KMS-11 (cell line): ENCODE data around the gene CLPSL1.

Source experiments
- H2AFZ ChIP-seq: fragments of 200-600 bp; sonication (generic); 2 replicates; pipeline ENCODE4 v1.6.1; 2016; ENCODE audit warnings: antibody characterized with exemption, mixed run types, low read depth
- H3K27ac ChIP-seq: fragments of 200-600 bp; sonication (generic); 2 replicates; pipeline ENCODE4 v1.6.1; 2016; ENCODE audit warnings: mild to moderate bottlenecking, mixed run types
- H3K27me3 ChIP-seq: fragments of 200-600 bp; sonication (generic); 2 replicates; pipeline ENCODE4 v1.6.1; 2017; ENCODE audit warnings: mild to moderate bottlenecking, low read depth, mixed run types, moderate library complexity; ENCODE audit not compliant: insufficient read depth
- H3K36me3 ChIP-seq: fragments of 200-600 bp; sonication (generic); 2 replicates; pipeline ENCODE4 v1.6.1; 2017; ENCODE audit warnings: mild to moderate bottlenecking, mixed run types; ENCODE audit not compliant: insufficient read depth
- H3K4me1 ChIP-seq: fragments of 200-600 bp; sonication (generic); 2 replicates; pipeline ENCODE4 v1.6.1; 2016; ENCODE audit warnings: mild to moderate bottlenecking, low read depth, mixed run types; ENCODE audit not compliant: poor library complexity, severe bottlenecking
- H3K4me2 ChIP-seq: fragments of 200-600 bp; sonication (generic); 2 replicates; pipeline ENCODE4 v1.7.0; 2016; ENCODE audit warnings: mild to moderate bottlenecking, mixed run types
- H3K4me3 ChIP-seq: fragments of 200-600 bp; sonication (generic); IDR thresholded peaks from 2 replicates; pipeline ENCODE4 v1.6.1; 2017; ENCODE audit warnings: low read depth, low read length, mixed read lengths; ENCODE audit not compliant: insufficient read depth
- H3K79me2 ChIP-seq: fragments of 200-600 bp; sonication (generic); 2 replicates; pipeline ENCODE4 v1.6.1; 2016; ENCODE audit warnings: low read depth, mixed run types; ENCODE audit not compliant: insufficient read depth
- H3K9ac ChIP-seq: fragments of 200-600 bp; sonication (generic); 2 replicates; pipeline ENCODE4 v1.6.1; 2016; ENCODE audit warnings: mild to moderate bottlenecking, mixed run types
- H4K20me1 ChIP-seq: fragments of 200-600 bp; sonication (generic); 2 replicates; pipeline ENCODE4 v1.6.1; 2016; ENCODE audit warnings: mild to moderate bottlenecking, mixed run types; ENCODE audit not compliant: insufficient read depth
- TF ChIP-seq, protein P1 (sequence below): fragments of 200-600 bp; sonication (generic); conservative IDR thresholded peaks from 2 replicates; pipeline ENCODE4 v1.6.1; 2017; ENCODE audit warnings: low read depth, mild to moderate bottlenecking, antibody characterized with exemption, low read length, moderate library complexity, mixed read lengths

The CLPSL1 gene

DNA sequence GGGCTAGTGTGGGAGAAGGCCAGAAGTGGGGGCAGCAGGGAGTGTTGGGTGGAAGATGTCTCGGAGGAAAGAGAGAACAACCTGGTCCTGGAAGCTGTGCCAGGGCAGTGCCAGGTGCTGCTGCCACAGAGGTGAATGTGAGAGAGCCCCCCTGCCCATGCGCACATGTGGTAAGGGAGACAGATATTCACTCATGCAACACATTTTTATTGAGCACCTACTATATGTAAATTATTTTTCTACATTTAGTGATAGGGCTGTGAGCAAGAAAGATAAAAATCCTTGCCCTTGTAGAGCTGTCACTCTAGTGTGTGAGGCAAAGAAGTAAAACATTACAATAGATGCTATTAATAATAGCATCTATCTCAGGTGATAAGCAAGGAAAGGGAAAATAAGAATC lies 471 bp downstream of the CLPSL1 start:
- Histone ChIP-seq H3K4me2 (no peak overlapping the region), H4K20me1 (no peaks in the 10 kb centered on the region), H3K9ac (no peak overlapping the region), H3K4me1 (no peaks in the 10 kb centered on the region), H3K36me3 (no peaks in the 10 kb centered on the region), H3K27me3 (no peaks in the 10 kb centered on the region), H2AFZ (no peak overlapping the region), H3K4me3 (no peak overlapping the region), H3K27ac (no peak overlapping the region), H3K79me2 (no peaks in the 10 kb centered on the region)
- TF ChIP-seq, protein P1, sequence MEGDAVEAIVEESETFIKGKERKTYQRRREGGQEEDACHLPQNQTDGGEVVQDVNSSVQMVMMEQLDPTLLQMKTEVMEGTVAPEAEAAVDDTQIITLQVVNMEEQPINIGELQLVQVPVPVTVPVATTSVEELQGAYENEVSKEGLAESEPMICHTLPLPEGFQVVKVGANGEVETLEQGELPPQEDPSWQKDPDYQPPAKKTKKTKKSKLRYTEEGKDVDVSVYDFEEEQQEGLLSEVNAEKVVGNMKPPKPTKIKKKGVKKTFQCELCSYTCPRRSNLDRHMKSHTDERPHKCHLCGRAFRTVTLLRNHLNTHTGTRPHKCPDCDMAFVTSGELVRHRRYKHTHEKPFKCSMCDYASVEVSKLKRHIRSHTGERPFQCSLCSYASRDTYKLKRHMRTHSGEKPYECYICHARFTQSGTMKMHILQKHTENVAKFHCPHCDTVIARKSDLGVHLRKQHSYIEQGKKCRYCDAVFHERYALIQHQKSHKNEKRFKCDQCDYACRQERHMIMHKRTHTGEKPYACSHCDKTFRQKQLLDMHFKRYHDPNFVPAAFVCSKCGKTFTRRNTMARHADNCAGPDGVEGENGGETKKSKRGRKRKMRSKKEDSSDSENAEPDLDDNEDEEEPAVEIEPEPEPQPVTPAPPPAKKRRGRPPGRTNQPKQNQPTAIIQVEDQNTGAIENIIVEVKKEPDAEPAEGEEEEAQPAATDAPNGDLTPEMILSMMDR: no peak

DNA sequence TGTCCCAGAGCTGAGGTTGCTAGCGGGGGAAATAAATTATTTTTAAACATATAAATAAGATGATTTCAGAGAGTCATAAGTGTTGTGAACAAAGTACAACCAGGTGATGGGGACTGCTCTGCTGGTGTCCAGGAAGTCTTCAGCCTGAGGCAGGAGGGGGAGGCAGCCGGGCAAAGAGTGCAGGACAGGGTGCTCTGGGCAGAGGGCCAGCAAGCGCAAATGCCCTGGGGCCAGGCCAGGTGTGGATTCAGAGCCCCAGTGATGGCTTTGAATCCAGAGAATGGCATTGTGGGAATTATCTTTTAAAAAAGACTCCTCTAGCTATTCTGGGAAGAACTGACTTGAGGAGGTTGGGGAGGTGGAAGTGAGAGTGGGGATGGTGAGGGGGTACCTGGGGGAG lies 1.6 kb downstream of the CLPSL1 start:
- Histone ChIP-seq H3K4me3 (no peak overlapping the region), H3K27me3 (no peaks in the 10 kb centered on the region), H3K79me2 (no peaks in the 10 kb centered on the region), H2AFZ (no peak overlapping the region), H3K4me1 (no peaks in the 10 kb centered on the region), H4K20me1 (no peaks in the 10 kb centered on the region), H3K36me3 (no peaks in the 10 kb centered on the region), H3K27ac (no peak overlapping the region), H3K9ac (no peak overlapping the region), H3K4me2 (no peak overlapping the region)
- TF ChIP-seq, protein P1: no peak

DNA sequence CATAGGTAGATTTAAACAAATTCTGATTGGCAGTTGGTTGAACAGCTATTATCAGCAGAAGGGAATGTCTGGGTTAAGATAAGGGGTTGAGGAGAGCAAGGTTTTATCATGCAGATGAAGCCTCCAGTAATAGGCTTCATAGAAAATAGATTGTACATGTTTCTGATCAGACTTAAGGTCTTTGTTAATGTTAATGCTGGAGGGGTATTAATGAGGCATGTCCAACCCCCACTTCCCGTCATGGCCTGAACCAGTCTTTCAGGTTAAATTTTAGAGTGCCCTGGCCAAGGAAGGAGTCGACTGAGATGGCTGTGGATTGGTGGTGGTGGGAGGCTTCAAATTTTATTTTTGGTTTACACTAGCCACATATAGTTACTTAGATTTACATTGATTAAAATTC lies 3.4 kb downstream of the CLPSL1 start:
- TF ChIP-seq, protein P1: no peak
- Histone ChIP-seq H3K36me3 (no peaks in the 10 kb centered on the region), H4K20me1 (no peaks in the 10 kb centered on the region)

DNA sequence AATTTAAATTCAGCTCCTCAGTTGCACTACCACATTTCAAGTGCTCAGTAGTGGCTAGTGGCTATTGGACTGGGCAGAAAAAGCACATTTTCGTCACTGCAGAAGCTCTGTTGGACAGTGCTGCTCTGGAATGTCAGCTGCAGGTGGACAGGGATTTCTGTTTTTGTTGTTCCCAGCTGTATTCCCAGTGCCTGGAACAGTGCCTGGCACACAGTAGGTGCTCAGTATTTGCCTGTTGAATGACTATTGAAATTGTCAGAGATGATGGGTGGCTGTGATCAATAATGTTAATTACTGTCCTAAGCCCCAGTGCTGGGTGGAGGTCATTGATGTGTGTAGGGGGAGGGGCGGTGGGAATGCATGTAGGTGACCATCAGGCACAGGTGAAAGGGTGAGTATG lies 5.5 kb downstream of the CLPSL1 start:
- Histone ChIP-seq H3K4me2 (no peak overlapping the region), H4K20me1 (no peaks in the 10 kb centered on the region)
- TF ChIP-seq, protein P1: no peak

More for the DNA sequence above, 3.4 kb downstream of the CLPSL1 start:
- Histone ChIP-seq H3K4me3 (no peak overlapping the region), H3K4me1 (no peaks in the 10 kb centered on the region), H2AFZ (no peak overlapping the region), H3K27me3 (no peaks in the 10 kb centered on the region), H3K27ac (no peak overlapping the region), H3K4me2 (no peak overlapping the region), H3K9ac (no peak overlapping the region), H3K79me2 (no peaks in the 10 kb centered on the region)

More for the DNA sequence above, 5.5 kb downstream of the CLPSL1 start:
- H3K4me3 ChIP-seq: no peak overlapping the region
- H3K27ac ChIP-seq: no peak overlapping the region
- H3K4me1 ChIP-seq: no peaks in the 10 kb centered on the region
- no peak overlapping the region for H2AFZ ChIP-seq
- no peak overlapping the region for H3K9ac ChIP-seq
- no peaks in the 10 kb centered on the region for H3K36me3 ChIP-seq
- H3K79me2 ChIP-seq: no peaks in the 10 kb centered on the region
- H3K27me3 ChIP-seq: no peaks in the 10 kb centered on the region
